Breast epithelium (tissue), 3 donors: Measurements from ENCODE around the gene NCKAP1.

Experiments used
- POLR2A ChIP-seq: fragments of 450-650 bp; IDR thresholded peaks from one replicate; pipeline ENCODE4 v1.6.1; 2016; ENCODE audit warnings: antibody characterized with exemption, mild to moderate bottlenecking, moderate library complexity
- POLR2AphosphoS5 ChIP-seq, 3 donors: sonication (generic); formaldehyde crosslinking; IDR thresholded peaks; one replicate each; pipeline ENCODE4 v1.6.1; 2017; ENCODE audit warnings: antibody characterized with exemption in 3 of 3
- TF ChIP-seq, protein P1 (sequence below), 3 donors: fragments of 450-650 bp; IDR thresholded peaks; one replicate each; pipeline ENCODE4 v1.5.1; 2016 to 2017; ENCODE audit warnings: antibody characterized with exemption in 3 of 3, mild to moderate bottlenecking in 3 of 3, moderate library complexity in 3 of 3

DNA sequence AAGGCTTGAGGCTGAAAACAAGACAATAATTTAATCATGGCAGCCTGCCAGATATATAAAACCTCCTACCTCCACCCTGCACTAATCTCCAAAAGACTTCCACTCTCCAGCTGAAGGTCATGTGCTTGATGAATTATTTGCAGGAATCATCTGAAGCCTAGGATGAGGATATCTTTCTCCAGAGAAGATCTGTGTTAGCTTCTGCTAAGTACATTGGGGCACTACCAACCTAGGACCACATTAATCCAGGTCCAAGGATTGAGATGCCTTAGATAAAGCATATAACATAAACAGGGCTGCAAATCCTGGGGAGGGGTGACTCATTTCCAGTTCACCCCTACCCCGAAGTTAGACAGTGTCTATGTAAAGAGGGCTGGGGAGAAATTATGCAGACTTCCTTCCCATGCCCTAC, 91.3 kb downstream of the NCKAP1 start:
- TF ChIP-seq, protein P1, sequence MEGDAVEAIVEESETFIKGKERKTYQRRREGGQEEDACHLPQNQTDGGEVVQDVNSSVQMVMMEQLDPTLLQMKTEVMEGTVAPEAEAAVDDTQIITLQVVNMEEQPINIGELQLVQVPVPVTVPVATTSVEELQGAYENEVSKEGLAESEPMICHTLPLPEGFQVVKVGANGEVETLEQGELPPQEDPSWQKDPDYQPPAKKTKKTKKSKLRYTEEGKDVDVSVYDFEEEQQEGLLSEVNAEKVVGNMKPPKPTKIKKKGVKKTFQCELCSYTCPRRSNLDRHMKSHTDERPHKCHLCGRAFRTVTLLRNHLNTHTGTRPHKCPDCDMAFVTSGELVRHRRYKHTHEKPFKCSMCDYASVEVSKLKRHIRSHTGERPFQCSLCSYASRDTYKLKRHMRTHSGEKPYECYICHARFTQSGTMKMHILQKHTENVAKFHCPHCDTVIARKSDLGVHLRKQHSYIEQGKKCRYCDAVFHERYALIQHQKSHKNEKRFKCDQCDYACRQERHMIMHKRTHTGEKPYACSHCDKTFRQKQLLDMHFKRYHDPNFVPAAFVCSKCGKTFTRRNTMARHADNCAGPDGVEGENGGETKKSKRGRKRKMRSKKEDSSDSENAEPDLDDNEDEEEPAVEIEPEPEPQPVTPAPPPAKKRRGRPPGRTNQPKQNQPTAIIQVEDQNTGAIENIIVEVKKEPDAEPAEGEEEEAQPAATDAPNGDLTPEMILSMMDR (IDR thresholded peaks at IDR 0.05) = no peak
- TF ChIP-seq POLR2A = no peak
- TF ChIP-seq POLR2AphosphoS5 (IDR thresholded peaks at IDR 0.05) = no peak
